HCT116 (cell line): Measurements from ENCODE around the gene NUDT16L1. TPM values are rescaled to one million over a fixed set of nuclear protein-coding genes. Genes with fewer than 3 reads are reported as not detected.

Experiments used
- ATAC-seq: fragments of 200-7000 bp; cut with Tn5 transposase; 2 replicates; pipeline ENCODE4 v1.9.1; 2020; ENCODE audit warnings: mild to moderate bottlenecking, moderate library complexity
- BruUV-seq: library from RNA; stranded (reverse); fragments of 400-500 nt; replicated peaks from 2 replicates; lab custom pipeline; 2021; lab: Mats Ljungman, UMichigan
- CTCF ChIA-PET: fragments of 300-600 bp; sonication (Branson Sonifier 250); formaldehyde crosslinking; loops from one replicate; lab custom pipeline; 2021; ENCODE audit warnings: antibody characterized with exemption; lab: Charles Lee
- POLR2A ChIA-PET: fragments of 300-600, 350-600 bp; sonication (Branson Sonifier 250); formaldehyde crosslinking; loops from one replicate; lab custom pipeline; 2021; ENCODE audit warnings: antibody characterized with exemption; lab: Charles Lee
- RAD21 ChIA-PET, 2 experiments: fragments of 300-600 bp; sonication (Branson Sonifier 250); formaldehyde crosslinking; loops; one replicate each; lab custom pipeline; 2023; ENCODE audit warnings: low total read pairs in 2 of 2; ENCODE audit not compliant: uncharacterized antibody in 2 of 2, unreplicated experiment in 2 of 2, low non-redundant PET in 1 of 2; lab: Charles Lee
- DNase-seq: peaks from one replicate; pipeline ENCODE4 v3.0.0-alpha.2; 2010; ENCODE audit warnings: low read depth, low spot score
- H2AFZ ChIP-seq: fragments of 200-600 bp; shearing (Covaris generic), sonication (generic); 2 replicates; pipeline ENCODE4 v1.6.1; 2017; ENCODE audit warnings: low read depth, mixed run types, mixed read lengths, antibody characterized with exemption, low read length; ENCODE audit not compliant: poor library complexity, severe bottlenecking
- H3K27ac ChIP-seq: 2 replicates; pipeline ENCODE4 v1.5.1; 2012; ENCODE audit warnings: low read depth, low read length
- H3K27me3 ChIP-seq: fragments of 200-600 bp; sonication (generic); 2 replicates; pipeline ENCODE4 v1.6.1; 2016; ENCODE audit warnings: mixed run types, low read length, mixed read lengths; ENCODE audit not compliant: insufficient read depth
- H3K36me3 ChIP-seq, 2 experiments: fragments of 200-500 bp in 1 of 2; fragments of 200-600 bp in 1 of 2; sonication (Bioruptor generic) in 1 of 2; sonication (generic) in 1 of 2; 2 replicates each; pipeline versions ENCODE4 v1.5.1 to v1.6.1; 2014 to 2016; ENCODE audit warnings: low read length in 2 of 2, inconsistent platforms in 1 of 2, mixed read lengths in 1 of 2, mixed run types in 1 of 2; ENCODE audit not compliant: insufficient read depth in 2 of 2, control insufficient read depth in 1 of 2
- H3K4me1 ChIP-seq, 2 experiments: fragments of 200-600 bp in 1 of 2; sonication (generic) in 1 of 2; 2 replicates each; pipeline versions ENCODE4 v1.5.1 to v1.6.1; 2012 to 2017; ENCODE audit warnings: low read length in 2 of 2, inconsistent platforms in 1 of 2, mild to moderate bottlenecking in 1 of 2, mixed read lengths in 1 of 2, mixed run types in 1 of 2, moderate library complexity in 1 of 2; ENCODE audit not compliant: insufficient read depth in 2 of 2, control insufficient read depth in 1 of 2
- H3K4me2 ChIP-seq: fragments of 200-600 bp; sonication (generic); 2 replicates; pipeline ENCODE4 v1.6.1; 2017; ENCODE audit warnings: mixed run types, low read length, mixed read lengths
- H3K4me3 ChIP-seq, 2 experiments: fragments of 200-600 bp in 1 of 2; sonication (generic) in 1 of 2; replicated peaks in 1 of 2; 2 replicates each; pipeline ENCODE4 v1.5.1; 2011 to 2016; ENCODE audit warnings: low read length in 2 of 2, control low read depth in 1 of 2, low read depth in 1 of 2, mild to moderate bottlenecking in 1 of 2, mixed read lengths in 1 of 2, mixed run types in 1 of 2
- H3K79me2 ChIP-seq: fragments of 200-600 bp; sonication (generic); 2 replicates; pipeline ENCODE4 v1.6.1; 2017; ENCODE audit warnings: mild to moderate bottlenecking, mixed run types, low read length, moderate library complexity, mixed read lengths; ENCODE audit not compliant: insufficient read depth
- H3K9ac ChIP-seq: fragments of 200-600 bp; sonication (generic); 2 replicates; pipeline ENCODE4 v1.6.1; 2016; ENCODE audit warnings: low read length, mixed read lengths
- H3K9me2 ChIP-seq: fragments of 200-600 bp; sonication (generic), shearing (Covaris generic); 2 replicates; pipeline ENCODE4 v1.6.1; 2017; ENCODE audit warnings: mixed run types, mild to moderate bottlenecking, moderate library complexity; ENCODE audit not compliant: insufficient read depth
- H3K9me3 ChIP-seq, 2 experiments: fragments of 200-500 bp in 1 of 2; fragments of 200-600 bp in 1 of 2; sonication (Bioruptor generic) in 1 of 2; sonication (generic) in 1 of 2; 2 replicates each; pipeline ENCODE4 v1.6.1; 2014 to 2017; ENCODE audit warnings: low read length in 2 of 2, mixed read lengths in 2 of 2, inconsistent platforms in 1 of 2, low read depth in 1 of 2, mild to moderate bottlenecking in 1 of 2, mixed run types in 1 of 2, moderate library complexity in 1 of 2; ENCODE audit not compliant: control insufficient read depth in 1 of 2, insufficient read depth in 1 of 2
- H4K20me1 ChIP-seq: fragments of 200-600 bp; sonication (generic), shearing (Covaris generic); 2 replicates; pipeline ENCODE4 v1.6.1; 2017; ENCODE audit warnings: mixed run types, mild to moderate bottlenecking, moderate library complexity; ENCODE audit not compliant: insufficient read depth
- ATF3 ChIP-seq: IDR thresholded peaks from 2 replicates; pipeline ENCODE4 v1.6.1; 2012
- CTCF ChIP-seq, 3 experiments: fragments of 200-600 bp in 1 of 3; sonication (generic) in 1 of 3; IDR thresholded peaks in 2 of 3; conservative IDR thresholded peaks in 1 of 3; 2 replicates each; pipeline ENCODE4 v1.5.1; 2012 to 2017; ENCODE audit warnings: low read depth in 2 of 3, low read length in 2 of 3, antibody characterized with exemption in 1 of 3, borderline replicate concordance in 1 of 3, control low read depth in 1 of 3, mild to moderate bottlenecking in 1 of 3, mixed read lengths in 1 of 3, mixed run types in 1 of 3, moderate library complexity in 1 of 3; ENCODE audit not compliant: insufficient read depth in 1 of 3
- FOSL1 ChIP-seq: IDR thresholded peaks from 2 replicates; pipeline ENCODE4 v1.6.1; 2012; ENCODE audit warnings: low read depth
- MAX ChIP-seq: IDR thresholded peaks from 2 replicates; pipeline ENCODE4 v1.6.1; 2012
- REST ChIP-seq: IDR thresholded peaks from 2 replicates; pipeline ENCODE4 v1.6.1; 2012; ENCODE audit warnings: low read depth
- SIN3A ChIP-seq: IDR thresholded peaks from 2 replicates; pipeline ENCODE4 v1.6.1; 2012; ENCODE audit warnings: low read depth
- TCF7L2 ChIP-seq: IDR thresholded peaks from 2 replicates; pipeline ENCODE4 v1.7.0; 2011; ENCODE audit warnings: borderline replicate concordance, inconsistent platforms; ENCODE audit not compliant: insufficient read depth, insufficient read length; ENCODE audit errors: extremely low read depth
- intact Hi-C: fragments of 100-400 bp; cut with micrococcal nuclease; formaldehyde crosslinking; loops from 2 replicates; pipeline ENCODE4 v1.10.0; 2022
- total RNA-seq: library from RNA; stranded (reverse); gene quantifications from one replicate; pipeline ENCODE4 v1.2.1, GENCODE V29; 2021; ENCODE audit not compliant: unreplicated experiment

The NUDT16L1 gene
- total RNA-seq, 1 experiment from 2014 or later, result 23.4 TPM

- no peak overlapping the region for H3K4me3 ChIP-seq
- no peaks in the 10 kb centered on the region for H3K79me2 ChIP-seq
- no peak for ATAC-seq
- no peak overlapping the region for H3K4me2 ChIP-seq
- intact Hi-C loops, result no loop called here
- H3K9me3 ChIP-seq, result no peaks in the 10 kb centered on the region
- no peaks in the 10 kb centered on the region for H4K20me1 ChIP-seq
- H3K27ac ChIP-seq, result no peak overlapping the region
- no TSS peak for BruUV-seq
- RAD21 ChIA-PET, result no interaction called here
- peaks cover 12 to 24% of the 10 kb centered on the region in 2 experiments; a peak in 3 of 4 replicates for H3K36me3 ChIP-seq
- POLR2A ChIA-PET, result no interaction called here
- CTCF ChIA-PET, result no interaction called here
- H3K27me3 ChIP-seq, result no peaks in the 10 kb centered on the region
- no peaks in the 10 kb centered on the region for H3K9me2 ChIP-seq
- H3K9ac ChIP-seq, result no peak overlapping the region
- DNase-seq, result no peak
- TF ChIP-seq REST (no peak), ATF3 (no peak), TCF7L2 (no peak), CTCF (IDR thresholded peaks at IDR 0.05 in 2 of 3, conservative IDR thresholded peaks at IDR 0.05 in 1 of 3; ENCODE audit: borderline replicate concordance in 1 of 3, insufficient read depth in 1 of 3, low read depth in 2 of 3, low read length in 2 of 3) (no peak), SIN3A (no peak), FOSL1 (no peak), MAX (no peak)
- no peaks in the 10 kb centered on the region for H3K4me1 ChIP-seq
- H2AFZ ChIP-seq, result no peak overlapping the region
Observed at GRCh38 chr16:4702466-4702808, 9.1 kb downstream of the NUDT16L1 start.
